SHP77 treated with DMSO at 0.1 percent for 48 hours (cell line): ENCODE data around the gene ST7.
"Not testable (repeated sequence)": the region's sequence is repeated elsewhere in the genome, so short reads cannot be mapped to it uniquely, and the experiment has no call there.

ENCODE experiments used
- DNase-seq: peaks from one replicate; lab custom pipeline; 2025; lab: John Stamatoyannopoulos, UW

The ST7 gene

DNA sequence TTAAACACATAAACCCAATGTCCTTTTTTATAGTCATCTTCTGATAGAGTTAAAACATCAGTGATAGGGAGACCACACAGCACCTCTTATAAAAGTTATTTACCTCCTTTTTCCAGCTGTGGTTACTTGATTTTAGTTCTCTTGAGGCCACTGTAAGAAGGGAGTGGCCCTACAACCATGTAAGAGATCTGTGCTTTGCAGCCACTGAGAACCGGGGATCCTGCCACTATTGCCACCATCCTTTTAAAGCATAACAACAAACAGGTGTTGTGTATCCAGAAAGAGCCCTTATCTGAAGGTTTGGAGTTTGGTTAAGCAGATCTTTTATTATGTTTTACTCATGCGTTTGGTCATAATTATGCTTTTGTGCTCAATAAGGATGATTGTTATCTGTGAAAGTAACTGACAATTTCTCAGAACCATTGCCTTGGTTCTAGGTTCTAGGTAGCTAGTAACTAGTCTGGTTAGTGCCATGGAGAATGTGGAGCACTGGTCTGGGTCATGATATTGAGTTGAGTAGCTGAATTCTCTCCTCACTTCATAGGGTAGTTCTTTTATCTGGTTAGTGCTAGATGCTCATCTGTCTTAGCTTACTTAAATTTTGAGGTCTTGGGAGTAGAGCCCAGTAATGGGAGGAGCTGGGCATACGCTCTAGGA, 56.5 kb downstream of the ST7 start:
- DNase-seq: no peak

GRCh38 chr7:117010375-117011133, 57.3 kb downstream of the ST7 start:
- no peak for DNase-seq

DNA sequence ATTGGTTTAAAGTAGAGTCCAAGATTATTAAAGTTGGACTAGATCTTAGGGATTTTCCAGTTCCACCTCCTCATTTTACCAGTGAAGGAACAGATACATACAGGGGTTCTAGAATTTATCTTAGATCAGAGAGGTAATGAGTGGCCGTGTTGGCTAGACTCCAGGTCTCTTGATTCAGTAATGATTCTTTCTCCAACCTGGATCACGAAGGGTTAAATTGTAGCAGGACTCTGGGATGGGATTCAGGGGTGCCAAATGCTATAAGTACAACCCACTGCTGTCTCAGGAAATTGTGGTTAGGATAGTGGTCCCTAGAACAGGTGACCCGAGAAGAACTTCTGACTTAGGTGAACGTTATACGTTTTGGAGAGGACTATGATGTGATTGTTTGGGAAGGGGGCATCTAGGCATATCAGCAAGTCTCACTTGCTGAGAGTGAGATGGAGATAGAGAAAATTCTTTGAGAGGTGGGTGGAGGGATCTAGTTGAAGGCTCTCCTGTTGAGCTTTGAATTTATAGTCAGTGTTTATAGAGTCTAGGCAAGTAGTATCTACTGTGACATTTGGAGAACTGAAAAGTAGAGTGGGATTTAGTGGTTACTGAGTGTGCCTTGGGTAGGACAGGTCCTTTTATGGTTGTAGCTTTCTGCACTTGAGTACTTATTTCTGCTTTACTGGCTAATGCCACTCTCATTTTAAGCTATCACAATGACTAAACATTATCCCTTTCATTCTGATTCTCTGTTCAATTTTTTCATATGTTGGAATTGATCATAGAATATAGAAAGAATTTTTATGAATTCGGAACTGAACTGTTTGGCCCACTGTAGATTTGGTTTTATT, 58.3 kb downstream of the ST7 start:
- no peak for DNase-seq

- DNase-seq: no peak
These were observed 59.0 kb downstream of the ST7 start for GRCh38 chr7:117012284-117012683.

GRCh38 chr7:117012696-117013095, 59.4 kb downstream of the ST7 start:
- peak; percentile 11 for DNase-seq

- no peak for DNase-seq
These were observed 60.9 kb downstream of the ST7 start for GRCh38 chr7:117014099-117014656.

GRCh38 chr7:117014673-117015133, 61.4 kb downstream of the ST7 start:
- DNase-seq: peak; percentile 61

GRCh38 chr7:117015258-117016184, 62.2 kb downstream of the ST7 start:
- no peak for DNase-seq

DNA sequence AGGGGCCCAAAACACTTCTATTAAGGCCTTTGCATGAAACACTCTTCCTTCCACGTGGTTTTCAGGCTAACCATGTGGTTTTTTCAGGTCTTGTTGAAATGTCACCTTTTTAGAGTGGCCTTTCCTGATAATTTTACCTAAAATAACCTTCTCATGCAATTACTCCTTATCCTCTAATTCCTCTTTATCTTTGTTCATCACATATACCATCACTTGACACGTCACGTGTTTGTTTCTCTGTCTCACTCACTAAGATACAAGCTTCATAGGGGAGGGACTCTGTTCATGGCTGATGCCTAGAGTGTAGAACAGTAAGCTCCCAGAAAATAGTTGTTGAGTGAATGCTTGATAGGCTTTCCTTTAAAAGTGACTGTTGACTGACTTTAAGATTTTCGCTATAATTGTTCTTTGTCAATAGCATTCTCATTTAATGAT, 63.7 kb downstream of the ST7 start:
- no peak for DNase-seq

- DNase-seq: no peak
These were observed 64.5 kb downstream of the ST7 start for GRCh38 chr7:117017702-117018266.

GRCh38 chr7:117018713-117019112, 65.4 kb downstream of the ST7 start:
- no peak for DNase-seq

DNA sequence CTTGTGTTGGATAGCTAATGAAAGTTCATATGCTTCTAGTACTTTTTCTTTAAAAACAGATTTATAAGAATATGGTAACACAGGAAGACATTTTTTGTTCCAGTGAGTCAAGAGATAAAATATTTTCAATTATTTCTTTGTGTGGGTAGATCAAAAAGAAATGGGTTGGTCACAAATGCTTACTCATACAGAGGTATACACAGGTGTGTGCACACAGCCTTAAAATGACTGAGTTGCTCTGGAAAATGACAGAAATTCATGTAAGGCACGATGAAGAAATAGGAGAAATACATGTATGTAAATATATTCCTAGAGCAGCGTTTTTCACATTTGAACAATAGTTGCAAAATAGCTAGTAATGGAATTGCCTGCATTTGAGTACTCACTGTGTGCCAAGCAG, 66.0 kb downstream of the ST7 start:
- DNase-seq: no peak

- DNase-seq: peak; percentile 94
These were observed 66.7 kb downstream of the ST7 start for GRCh38 chr7:117019786-117020590.

DNA sequence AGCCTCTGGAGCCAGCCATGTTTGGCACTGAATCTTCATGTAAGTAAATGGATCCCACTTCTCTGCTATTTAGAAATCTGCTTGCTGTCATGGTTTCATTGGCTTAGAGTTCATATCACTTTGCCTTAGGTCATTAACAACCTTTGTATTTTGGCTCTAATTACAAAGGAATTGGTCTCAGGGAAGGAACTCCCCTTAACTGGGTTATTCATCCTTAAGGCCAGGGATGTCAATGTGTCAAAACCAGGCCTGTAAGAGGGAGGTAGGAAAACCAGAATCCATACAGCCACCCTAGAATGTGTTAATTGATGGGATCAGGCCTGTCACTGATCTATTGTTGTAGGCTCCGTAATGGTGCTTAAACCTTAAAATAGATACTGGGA, 67.3 kb downstream of the ST7 start:
- no peak for DNase-seq

GRCh38 chr7:117021366-117021765, 68.1 kb downstream of the ST7 start:
- no peak for DNase-seq

GRCh38 chr7:117021986-117022385, 68.7 kb downstream of the ST7 start:
- DNase-seq: no peak

- DNase-seq: no peak
These were observed 70.1 kb downstream of the ST7 start for GRCh38 chr7:117023325-117023854.

DNA sequence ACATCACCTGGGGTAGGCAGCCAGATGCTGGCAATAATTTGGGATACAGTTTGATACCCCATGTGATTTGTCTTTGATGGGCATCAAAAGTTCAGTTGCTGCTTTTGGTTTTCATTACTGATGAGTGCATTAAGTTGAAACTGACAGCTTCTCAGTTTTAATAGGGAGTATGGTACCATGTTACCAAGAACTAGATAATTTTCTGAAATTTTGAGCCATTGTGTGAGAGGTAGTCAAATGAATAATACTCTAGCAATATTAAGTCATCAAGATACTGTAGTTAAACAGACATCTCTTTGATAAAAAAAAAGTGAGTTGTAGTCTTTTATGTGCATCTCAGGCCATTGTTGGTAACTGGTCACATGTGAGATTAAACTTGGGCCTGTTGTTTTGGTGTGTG, 71.5 kb downstream of the ST7 start:
- no peak for DNase-seq

- DNase-seq: no peak
These were observed 72.6 kb downstream of the ST7 start for GRCh38 chr7:117025891-117026290.

GRCh38 chr7:117030346-117030745, 77.0 kb downstream of the ST7 start:
- not testable (repeated sequence) for DNase-seq
